K562 (cell line): ENCODE results near the gene SPHK2. TPM values are rescaled to one million over a fixed set of nuclear protein-coding genes. Genes with fewer than 3 reads are reported as not detected.

Experiments
- BRF2 ChIP-seq: IDR thresholded peaks from 3 replicates; pipeline ENCODE4 v1.6.1; 2011; ENCODE audit warnings: borderline replicate concordance, mild to moderate bottlenecking; ENCODE audit not compliant: insufficient read length, insufficient read depth
- ELF4 ChIP-seq: fragments of 450-650 bp; formaldehyde crosslinking; IDR thresholded peaks from 2 replicates; pipeline ENCODE4 v1.4.0; 2022; ENCODE audit warnings: missing genetic modification characterization
- FOXA1 ChIP-seq: fragments of 450-650 bp; IDR thresholded peaks from 2 replicates; pipeline ENCODE4 v1.6.1; 2016; ENCODE audit warnings: mild to moderate bottlenecking, borderline replicate concordance
- MYBL2 ChIP-seq, 2 experiments: fragments of 450-650 bp in 1 of 2; sonication (generic) in 1 of 2; formaldehyde crosslinking in 1 of 2; IDR thresholded peaks; 2 replicates each; pipeline versions ENCODE4 v1.6.1 to v1.8.1; 2017 to 2022; ENCODE audit warnings: borderline replicate concordance in 1 of 2, inconsistent platforms in 1 of 2, low read depth in 1 of 2, mild to moderate bottlenecking in 1 of 2, missing genetic modification reagents in 1 of 2, moderate library complexity in 1 of 2
- SIX5 ChIP-seq, 2 experiments: IDR thresholded peaks; 2 replicates each; pipeline ENCODE4 v1.6.1; 2011; ENCODE audit warnings: low read length in 2 of 2, borderline replicate concordance in 1 of 2, low read depth in 1 of 2, mild to moderate bottlenecking in 1 of 2, moderate library complexity in 1 of 2; ENCODE audit not compliant: insufficient read depth in 1 of 2
- SMARCA4 ChIP-seq: fragments of 450-650 bp; IDR thresholded peaks from 2 replicates; pipeline ENCODE4 v1.6.1; 2016
- SNIP1 ChIP-seq: fragments of 450-650 bp; IDR thresholded peaks from 2 replicates; pipeline ENCODE4 v1.7.1; 2017; ENCODE audit warnings: low read depth, mild to moderate bottlenecking
- STAG1 ChIP-seq: sonication (generic); formaldehyde crosslinking; IDR thresholded peaks from 2 replicates; pipeline ENCODE4 v1.5.0; 2020; ENCODE audit warnings: missing genetic modification reagents, borderline replicate concordance
- STAT6 ChIP-seq: sonication (generic); formaldehyde crosslinking; IDR thresholded peaks from 2 replicates; pipeline ENCODE4 v1.8.1; 2023; ENCODE audit warnings: mild to moderate bottlenecking, missing genetic modification reagents
- TOE1 ChIP-seq, 2 experiments: fragments of 450-650 bp in 1 of 2; sonication (generic) in 1 of 2; formaldehyde crosslinking in 1 of 2; IDR thresholded peaks; 2 replicates each; pipeline versions ENCODE4 v1.7.1 to v1.8.0; 2016 to 2022; ENCODE audit warnings: borderline replicate concordance in 2 of 2, mild to moderate bottlenecking in 2 of 2, antibody characterized with exemption in 1 of 2, inconsistent platforms in 1 of 2, low read depth in 1 of 2, missing genetic modification reagents in 1 of 2, moderate library complexity in 1 of 2
- ZBTB40 ChIP-seq, 2 experiments: fragments of 450-650 bp in 1 of 2; sonication (generic) in 1 of 2; formaldehyde crosslinking in 1 of 2; IDR thresholded peaks; 2 replicates each; pipeline versions ENCODE4 v1.7.1 to v1.9.0; 2016 to 2022; ENCODE audit warnings: inconsistent platforms in 1 of 2, mild to moderate bottlenecking in 1 of 2, missing genetic modification reagents in 1 of 2
- polyA plus RNA-seq, 8 experiments: library from polyadenylated mRNA; depleted of rRNA in 4 of 8; stranded (reverse) in 5 of 8; unstranded in 3 of 8; fragments of >200 nt; fragmentation: Nextera tagmentation in 2 of 8; fragmentation: Illumina TruSeq in 1 of 8; extraction: Ambion mirVana in 2 of 8; extraction: Trizol in 1 of 8; gene quantifications; 2 replicates each; pipeline versions ENCODE4 v1.2.1 to v1.2.3, GENCODE V29; 2011 to 2014; ENCODE audit warnings: inconsistent platforms in 1 of 8, missing spikeins in 1 of 8
- total RNA-seq, 7 experiments: library from RNA; depleted of rRNA in 6 of 7; stranded (reverse); fragments of >200 nt in 6 of 7; fragmentation: Illumina TruSeq in 2 of 7; extraction: Trizol in 2 of 7; gene quantifications; 2 replicates each; pipeline versions ENCODE4 v1.2.1 to v1.2.3, GENCODE V29; 2011 to 2021; ENCODE audit warnings: low replicate concordance in 1 of 7

The SPHK2 gene
- total and polyA plus RNA-seq, 9 of the 15 experiments (the other 6 are each of a cell fraction or from before 2014, with no cell fraction given): 0.10 to 15.2 (median 2.9) TPM

DNA sequence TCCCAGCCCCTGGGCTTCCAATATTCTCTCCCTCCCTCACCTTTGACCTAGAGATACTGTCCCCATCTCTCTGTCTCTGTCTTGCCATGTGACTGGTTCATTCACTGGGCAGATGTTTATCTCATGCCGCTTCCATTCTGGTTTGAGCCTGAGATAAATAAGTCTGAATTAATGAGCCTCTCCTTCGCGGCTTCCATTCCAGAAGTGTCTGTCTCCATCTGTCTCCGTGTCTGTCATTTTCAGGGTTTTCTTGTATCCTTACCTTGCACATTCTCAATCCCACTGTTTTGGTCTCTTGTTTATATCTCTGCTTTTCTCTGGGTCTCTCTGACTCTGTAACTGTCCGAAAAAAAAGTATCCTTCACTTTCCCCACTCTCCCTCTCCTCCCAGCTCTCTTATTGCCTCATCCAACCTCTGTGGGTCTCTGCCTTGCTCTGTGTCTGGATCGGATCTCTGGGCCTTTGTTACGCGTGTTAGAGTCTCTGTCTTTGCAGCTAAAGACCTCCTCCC lies 4.3 kb downstream of the SPHK2 start (continued):
- TF ChIP-seq STAT6 (CRISPR knock-in tag) (no peak), SIX5 (IDR thresholded peaks at IDR 0.05; ENCODE audit: borderline replicate concordance in 1 of 2, insufficient read depth in 1 of 2, low read depth in 1 of 2, low read length in 2 of 2) (no peak), TOE1 (IDR thresholded peaks at IDR 0.05; ENCODE audit: borderline replicate concordance) (0 out of 2 replicates have a peak, but pooled peaks have one; percentile 14), TOE1 (CRISPR knock-in tag; IDR thresholded peaks at IDR 0.05; ENCODE audit: borderline replicate concordance, low read depth) (no peak; the same call in 1 of the 2 replicates), SMARCA4 (peak; percentile 45), ZBTB40 (IDR thresholded peaks at IDR 0.05) (peak; percentile 57), ZBTB40 (CRISPR knock-in tag; IDR thresholded peaks at IDR 0.05) (no peak), MYBL2 (IDR thresholded peaks at IDR 0.05; ENCODE audit: low read depth) (no peak), MYBL2 (CRISPR knock-in tag; IDR thresholded peaks at IDR 0.05; ENCODE audit: borderline replicate concordance) (no peak), FOXA1 (no peak), STAG1 (CRISPR knock-in tag) (no peak), SNIP1 (0 out of 2 replicates have a peak, but pooled peaks have one; percentile 40), BRF2 (no peak), ELF4 (0 out of 2 replicates have a peak, but pooled peaks have one; percentile 25)
